GM20000 (cell line): ENCODE data around the gene GJB2.

Experiments used
- DNase-seq: peaks from one replicate; pipeline ENCODE4 v3.0.0; 2012; ENCODE audit warnings: low spot score
- CTCF ChIP-seq: IDR thresholded peaks from 2 replicates; pipeline ENCODE4 v1.5.1; 2012; ENCODE audit warnings: mild to moderate bottlenecking, control low read depth; ENCODE audit errors: extremely low read depth, missing control alignments

Gene GJB2

GRCh38 chr13:20193162-20193906, 596 bp upstream of the GJB2 start:
- TF ChIP-seq CTCF = no peak

GRCh38 chr13:20192158-20192835, 441 bp downstream of the GJB2 start:
- DNase-seq = peak; percentile 56
- no peak for TF ChIP-seq CTCF

More at GRCh38 chr13:20193162-20193906, 596 bp upstream of the GJB2 start:
- DNase-seq = no peak

DNA sequence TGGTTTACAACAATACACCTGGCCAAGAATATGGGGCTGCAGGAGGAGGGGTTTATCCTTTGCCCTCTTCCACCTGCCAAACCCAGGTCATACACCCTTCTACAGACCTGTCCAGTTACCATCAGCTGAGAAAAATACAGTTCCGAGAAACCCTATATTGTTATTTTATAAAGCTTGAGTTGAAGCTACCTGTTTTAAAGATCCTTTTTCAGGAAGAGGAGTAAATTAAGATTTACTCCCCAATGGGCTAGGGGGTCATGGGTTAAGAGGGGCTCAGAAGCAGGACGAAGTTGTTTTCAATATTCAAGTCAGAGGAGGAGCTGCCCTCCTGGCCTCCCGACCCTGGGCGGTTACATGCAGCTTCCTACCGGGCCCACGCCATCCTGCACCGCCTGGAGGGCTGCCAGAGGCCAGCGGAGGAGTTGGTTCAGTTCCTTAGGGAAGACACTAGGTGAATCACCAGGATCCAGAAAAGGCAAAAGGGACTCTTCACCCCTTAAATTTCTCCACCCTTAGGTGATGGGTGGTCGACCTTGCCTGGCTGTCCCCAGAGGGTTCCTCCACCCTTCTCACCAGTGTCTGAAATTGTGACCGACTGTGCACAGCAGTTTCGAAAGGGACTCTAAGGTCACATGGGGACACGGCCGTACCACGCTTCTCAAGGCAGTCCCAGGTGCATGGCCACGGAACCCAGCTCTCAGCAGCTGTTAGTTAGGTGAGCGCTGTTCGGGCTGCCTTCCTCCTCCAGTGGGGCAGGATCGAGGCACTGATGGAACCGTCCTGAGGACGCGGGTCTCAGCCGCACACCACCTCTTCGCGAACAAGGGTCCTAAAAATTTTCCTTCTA, 1.2 kb downstream of the GJB2 start:
- DNase-seq = no peak
- no peak for TF ChIP-seq CTCF

DNA sequence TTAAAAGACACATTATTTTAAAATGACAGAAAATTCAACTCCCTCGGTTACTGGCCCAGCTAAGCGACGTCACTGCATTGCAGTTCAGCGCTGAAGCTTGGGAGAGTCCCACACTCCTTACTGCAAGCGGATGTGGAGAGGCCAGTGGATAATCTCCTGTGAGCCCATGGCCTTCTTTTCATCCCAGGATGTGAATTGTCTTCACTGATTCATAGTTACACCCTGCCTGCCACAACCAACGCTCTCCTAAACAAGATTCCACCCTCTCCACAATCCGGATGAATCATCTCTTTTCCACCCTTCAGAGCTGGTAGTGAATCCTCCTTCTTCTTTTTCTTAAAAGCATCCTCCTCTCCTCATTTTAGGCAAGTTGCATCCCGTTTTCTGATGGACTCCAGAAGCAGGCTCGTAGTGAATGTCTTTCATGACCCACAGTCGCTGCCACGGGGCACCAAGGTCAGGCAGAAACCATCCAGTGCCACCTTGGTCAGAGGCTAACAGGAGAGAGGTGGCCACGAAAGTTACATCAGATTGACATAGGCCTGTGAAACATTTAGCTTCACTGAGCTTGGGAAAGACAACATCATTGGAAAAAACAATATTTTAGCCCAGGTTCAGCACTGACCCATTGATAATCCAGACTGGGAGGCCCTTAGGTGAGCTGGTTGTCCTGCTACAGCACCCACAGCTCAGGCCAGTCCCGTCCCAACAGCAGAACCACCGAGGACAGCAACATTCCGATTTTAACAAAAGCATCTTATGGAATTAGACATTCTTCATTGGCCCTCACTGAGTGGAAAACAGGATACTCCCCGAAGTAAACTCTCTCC, 2.0 kb downstream of the GJB2 start:
- DNase-seq = no peak
- no peak for TF ChIP-seq CTCF

DNA sequence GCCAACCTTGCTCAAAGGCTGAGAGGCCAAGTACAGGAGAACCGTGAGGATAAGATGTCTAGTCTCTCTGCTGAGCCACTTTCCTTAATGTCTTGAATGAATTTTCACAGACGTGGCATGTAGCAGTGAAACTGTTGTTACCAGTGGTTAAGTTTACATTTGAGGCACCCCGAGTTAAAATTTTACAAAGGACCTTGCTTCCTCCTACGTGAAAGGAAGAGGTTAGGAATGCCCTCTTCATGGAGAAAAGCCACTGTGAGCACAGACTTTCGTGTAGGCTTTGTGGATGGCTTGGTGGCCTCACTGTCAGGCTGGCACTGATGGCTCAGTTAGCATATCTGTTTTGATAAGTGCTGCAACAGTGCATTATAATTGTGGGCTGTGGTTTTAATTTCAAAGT, 2.7 kb downstream of the GJB2 start:
- TF ChIP-seq CTCF = no peak
- DNase-seq = no peak

DNA sequence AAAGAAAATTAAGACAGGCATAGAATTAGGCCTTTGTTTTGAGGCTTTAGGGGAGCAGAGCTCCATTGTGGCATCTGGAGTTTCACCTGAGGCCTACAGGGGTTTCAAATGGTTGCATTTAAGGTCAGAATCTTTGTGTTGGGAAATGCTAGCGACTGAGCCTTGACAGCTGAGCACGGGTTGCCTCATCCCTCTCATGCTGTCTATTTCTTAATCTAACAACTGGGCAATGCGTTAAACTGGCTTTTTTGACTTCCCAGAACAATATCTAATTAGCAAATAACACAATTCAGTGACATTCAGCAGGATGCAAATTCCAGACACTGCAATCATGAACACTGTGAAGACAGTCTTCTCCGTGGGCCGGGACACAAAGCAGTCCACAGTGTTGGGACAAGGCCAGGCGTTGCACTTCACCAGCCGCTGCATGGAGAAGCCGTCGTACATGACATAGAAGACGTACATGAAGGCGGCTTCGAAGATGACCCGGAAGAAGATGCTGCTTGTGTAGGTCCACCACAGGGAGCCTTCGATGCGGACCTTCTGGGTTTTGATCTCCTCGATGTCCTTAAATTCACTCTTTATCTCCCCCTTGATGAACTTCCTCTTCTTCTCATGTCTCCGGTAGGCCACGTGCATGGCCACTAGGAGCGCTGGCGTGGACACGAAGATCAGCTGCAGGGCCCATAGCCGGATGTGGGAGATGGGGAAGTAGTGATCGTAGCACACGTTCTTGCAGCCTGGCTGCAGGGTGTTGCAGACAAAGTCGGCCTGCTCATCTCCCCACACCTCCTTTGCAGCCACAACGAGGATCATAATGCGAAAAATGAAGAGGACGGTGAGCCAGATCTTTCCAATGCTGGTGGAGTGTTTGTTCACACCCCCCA, 3.8 kb downstream of the GJB2 start:
- no peak for DNase-seq
- peak; percentile 35 for TF ChIP-seq CTCF
